ENCODE data around the gene DNAJC4. TPM values are rescaled to one million over a fixed set of nuclear protein-coding genes. Genes with fewer than 3 reads are reported as not detected.
A peak's percentile ranks its signal among the peaks of the same experiment; 100 is the strongest.

Gene DNAJC4
- total and polyA plus RNA-seq, 2 donors (not counting 1 experiment from before 2014, with no cell fraction given): 12.6 TPM

- Histone ChIP-seq H3K4me3 (replicated peaks in 1 of 4; ENCODE audit: control extremely low read depth in 1 of 4, insufficient read depth in 1 of 4, low read depth in 3 of 4, low read length in 4 of 4) (no peak overlapping the region), H2AFZ (ENCODE audit: low read length) (no peak overlapping the region), H3K79me2 (ENCODE audit: control insufficient read depth, insufficient read depth, low read length) (no peaks in the 10 kb centered on the region), H3K27me3 (ENCODE audit: control insufficient read depth, insufficient read depth, low read length) (no peaks in the 10 kb centered on the region), H3K9me3 (ENCODE audit: control insufficient read depth, insufficient read depth, low read depth, low read length) (no peaks in the 10 kb centered on the region), H3K4me2 (ENCODE audit: extremely low read depth, insufficient read depth, low read length) (no peak overlapping the region), H3K9ac (ENCODE audit: insufficient read depth, low read length) (no peak overlapping the region), H3K4me1 (ENCODE audit: control insufficient read depth, extremely low read depth, insufficient read depth, low read length) (no peaks in the 10 kb centered on the region), H3K27ac (ENCODE audit: insufficient read depth, low read length) (no peak overlapping the region), H4K20me1 (ENCODE audit: control insufficient read depth, extremely low read depth, insufficient read depth, low read length) (no peaks in the 10 kb centered on the region), H3K36me3 (ENCODE audit: control insufficient read depth, insufficient read depth, low read length) (peaks cover 49% of the 10 kb centered on the region)
- DNase-seq (ENCODE audit: low read depth in 2 of 2): no peak
- no peak for TF ChIP-seq EZH2 (IDR thresholded peaks at IDR 0.05; ENCODE audit: low read length, missing control alignments)
- TF ChIP-seq, protein P1, sequence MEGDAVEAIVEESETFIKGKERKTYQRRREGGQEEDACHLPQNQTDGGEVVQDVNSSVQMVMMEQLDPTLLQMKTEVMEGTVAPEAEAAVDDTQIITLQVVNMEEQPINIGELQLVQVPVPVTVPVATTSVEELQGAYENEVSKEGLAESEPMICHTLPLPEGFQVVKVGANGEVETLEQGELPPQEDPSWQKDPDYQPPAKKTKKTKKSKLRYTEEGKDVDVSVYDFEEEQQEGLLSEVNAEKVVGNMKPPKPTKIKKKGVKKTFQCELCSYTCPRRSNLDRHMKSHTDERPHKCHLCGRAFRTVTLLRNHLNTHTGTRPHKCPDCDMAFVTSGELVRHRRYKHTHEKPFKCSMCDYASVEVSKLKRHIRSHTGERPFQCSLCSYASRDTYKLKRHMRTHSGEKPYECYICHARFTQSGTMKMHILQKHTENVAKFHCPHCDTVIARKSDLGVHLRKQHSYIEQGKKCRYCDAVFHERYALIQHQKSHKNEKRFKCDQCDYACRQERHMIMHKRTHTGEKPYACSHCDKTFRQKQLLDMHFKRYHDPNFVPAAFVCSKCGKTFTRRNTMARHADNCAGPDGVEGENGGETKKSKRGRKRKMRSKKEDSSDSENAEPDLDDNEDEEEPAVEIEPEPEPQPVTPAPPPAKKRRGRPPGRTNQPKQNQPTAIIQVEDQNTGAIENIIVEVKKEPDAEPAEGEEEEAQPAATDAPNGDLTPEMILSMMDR (conservative IDR thresholded peaks at IDR 0.05 in 1 of 2, IDR thresholded peaks at IDR 0.05 in 1 of 2; ENCODE audit: low read depth in 1 of 2, low read length in 2 of 2): no peak
These were observed 31.3 kb downstream of the DNAJC4 start for GRCh38 chr11:64261556-64262080.

DNA sequence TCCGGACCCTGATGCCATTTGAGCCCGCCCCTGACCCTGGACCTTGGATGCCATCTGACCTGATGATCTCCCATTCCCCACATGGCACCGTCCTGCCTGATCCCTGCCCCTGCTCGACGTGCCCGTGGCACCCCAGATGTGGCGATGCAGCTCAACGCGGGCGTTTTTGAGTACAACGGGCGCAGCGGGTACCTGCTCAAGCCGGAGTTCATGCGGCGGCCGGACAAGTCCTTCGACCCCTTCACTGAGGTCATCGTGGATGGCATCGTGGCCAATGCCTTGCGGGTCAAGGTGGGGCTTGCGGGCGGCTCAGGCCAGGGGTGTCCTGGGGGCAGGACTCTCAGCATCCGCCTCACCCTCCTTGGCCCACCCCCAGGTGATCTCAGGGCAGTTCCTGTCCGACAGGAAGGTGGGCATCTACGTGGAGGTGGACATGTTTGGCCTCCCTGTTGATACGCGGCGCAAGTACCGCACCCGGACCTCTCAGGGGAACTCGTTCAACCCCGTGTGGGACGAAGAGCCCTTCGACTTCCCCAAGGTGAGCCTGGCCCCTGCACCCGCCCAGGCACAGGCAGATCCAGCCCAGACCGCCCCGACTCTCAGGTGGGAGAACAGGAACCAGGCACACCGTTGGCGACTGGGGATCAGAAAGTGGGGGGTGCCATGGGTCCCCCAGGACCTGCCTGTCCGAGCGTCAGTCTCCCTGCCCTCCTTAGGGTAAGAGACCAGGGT lies 32.1 kb downstream of the DNAJC4 start:
- Histone ChIP-seq H3K27me3 (ENCODE audit: control insufficient read depth, insufficient read depth, low read length) (no peaks in the 10 kb centered on the region), H3K9me3 (ENCODE audit: control insufficient read depth, insufficient read depth, low read depth, low read length) (no peaks in the 10 kb centered on the region), H3K36me3 (ENCODE audit: control insufficient read depth, insufficient read depth, low read length) (peaks cover 52% of the 10 kb centered on the region), H2AFZ (ENCODE audit: low read length) (no peak overlapping the region), H3K4me1 (ENCODE audit: control insufficient read depth, extremely low read depth, insufficient read depth, low read length) (peaks cover 5% of the 10 kb centered on the region), H3K4me3 (replicated peaks in 1 of 4; ENCODE audit: control extremely low read depth in 1 of 4, insufficient read depth in 1 of 4, low read depth in 3 of 4, low read length in 4 of 4) (no peak overlapping the region), H3K79me2 (ENCODE audit: control insufficient read depth, insufficient read depth, low read length) (no peaks in the 10 kb centered on the region), H3K4me2 (ENCODE audit: extremely low read depth, insufficient read depth, low read length) (no peak overlapping the region), H4K20me1 (ENCODE audit: control insufficient read depth, extremely low read depth, insufficient read depth, low read length) (no peaks in the 10 kb centered on the region), H3K9ac (ENCODE audit: insufficient read depth, low read length) (no peak overlapping the region), H3K27ac (ENCODE audit: insufficient read depth, low read length) (no peak overlapping the region)
- DNase-seq (ENCODE audit: low read depth in 2 of 2): no peak
- TF ChIP-seq EZH2 (IDR thresholded peaks at IDR 0.05; ENCODE audit: low read length, missing control alignments): no peak
- TF ChIP-seq, protein P1 (conservative IDR thresholded peaks at IDR 0.05 in 1 of 2, IDR thresholded peaks at IDR 0.05 in 1 of 2; ENCODE audit: low read depth in 1 of 2, low read length in 2 of 2): no peak

- TF ChIP-seq, protein P1 (conservative IDR thresholded peaks at IDR 0.05 in 1 of 2, IDR thresholded peaks at IDR 0.05 in 1 of 2; ENCODE audit: low read depth in 1 of 2, low read length in 2 of 2): no peak
- no peak for TF ChIP-seq EZH2 (IDR thresholded peaks at IDR 0.05; ENCODE audit: low read length, missing control alignments)
- H3K27me3 ChIP-seq (ENCODE audit: control insufficient read depth, insufficient read depth, low read length): no peaks in the 10 kb centered on the region
- peak; percentile 56 to 70 for DNase-seq (ENCODE audit: low read depth in 2 of 2)
- peaks cover 51% of the 10 kb centered on the region for H3K36me3 ChIP-seq (ENCODE audit: control insufficient read depth, insufficient read depth, low read length)
- H3K9me3 ChIP-seq (ENCODE audit: control insufficient read depth, insufficient read depth, low read depth, low read length): no peaks in the 10 kb centered on the region
- H3K79me2 ChIP-seq (ENCODE audit: control insufficient read depth, insufficient read depth, low read length): no peaks in the 10 kb centered on the region
- H4K20me1 ChIP-seq (ENCODE audit: control insufficient read depth, extremely low read depth, insufficient read depth, low read length): no peaks in the 10 kb centered on the region
- no peak overlapping the region for H3K9ac ChIP-seq (ENCODE audit: insufficient read depth, low read length)
- no peak overlapping the region for H3K4me2 ChIP-seq (ENCODE audit: extremely low read depth, insufficient read depth, low read length)
- H2AFZ ChIP-seq (ENCODE audit: low read length): no peak overlapping the region
- no peak overlapping the region for H3K4me3 ChIP-seq (replicated peaks in 1 of 4; ENCODE audit: control extremely low read depth in 1 of 4, insufficient read depth in 1 of 4, low read depth in 3 of 4, low read length in 4 of 4)
- H3K27ac ChIP-seq (ENCODE audit: insufficient read depth, low read length): no peak overlapping the region
- peaks cover 9% of the 10 kb centered on the region for H3K4me1 ChIP-seq (ENCODE audit: control insufficient read depth, extremely low read depth, insufficient read depth, low read length)
These were observed 32.9 kb downstream of the DNAJC4 start for GRCh38 chr11:64263021-64263946.

All from fibroblast of lung (primary cell).